Cardiac ventricle fibroblast (primary cell): ENCODE measurements around the gene ACADVL. TPM values are rescaled to one million over a fixed set of nuclear protein-coding genes. Genes with fewer than 3 reads are reported as not detected.

ENCODE experiments used
- total RNA-seq: library from RNA; depleted of rRNA; stranded (reverse); fragments of >200 nt; gene quantifications from 2 replicates; pipeline ENCODE4 v1.2.3, GENCODE V29; 2015

Gene ACADVL
- total RNA-seq = 281 and 473 TPM in 2 replicates

GRCh38 chr17:7219812-7220592 is at the start of gene ACADVL, which contains the start of gene DLG4:
Gene ACADVL, plus strand, starts transcription at chr17:7219938. Its CDS starts 47 bp downstream, at chr17:7219985.
Gene DLG4, minus strand, starts transcription at chr17:7219836.

GRCh38 chr17:7179317-7180254 is 40.2 kb upstream of the ACADVL start, which contains the start of gene ASGR1:
Gene ASGR1, minus strand, starts transcription at chr17:7179370. Its CDS starts 807 bp downstream, at chr17:7178563.

GRCh38 chr17:7234083-7234951 is 14.6 kb downstream of the ACADVL start, which contains the start of gene DVL2:
Gene DVL2, minus strand, starts transcription at chr17:7234517. Its CDS starts 255 bp downstream, at chr17:7234262.

GRCh38 chr17:7239091-7240027 is 19.6 kb downstream of the ACADVL start, which contains the start of gene PHF23:
Gene PHF23, minus strand, starts transcription at chr17:7239457. Its CDS starts 178 bp downstream, at chr17:7239279.

GRCh38 chr17:7241783-7242716 is 22.3 kb downstream of the ACADVL start, which contains the start of gene GABARAP:
Gene GABARAP, minus strand, starts transcription at chr17:7242449. Its CDS starts 119 bp downstream, at chr17:7242330.

GRCh38 chr17:7251661-7252175 is 32.0 kb downstream of the ACADVL start, which contains the start of gene CTDNEP1:
Gene CTDNEP1, minus strand, starts transcription at chr17:7251734. Its CDS starts 438 bp downstream, at chr17:7251296.

GRCh38 chr17:7252176-7253043 is 32.7 kb downstream of the ACADVL start, which contains the start of gene ELP5:
Gene ELP5, plus strand, starts transcription at chr17:7252215. Its CDS starts 336 bp downstream, at chr17:7252551.

GRCh38 chr17:7262192-7262934 is 42.6 kb downstream of the ACADVL start, which contains the start of gene CLDN7:
Gene CLDN7, minus strand, starts transcription at chr17:7262478. Its CDS starts 435 bp downstream, at chr17:7262043.

Other genes with a start within 250 kb of the ACADVL start
- not detected in 2 replicates for gene ALOX12, start 223.9 kb upstream of the ACADVL start, total RNA-seq
- gene RNASEK, start 207.3 kb upstream of the ACADVL start, total RNA-seq = 162 and 214 TPM in 2 replicates
- gene BCL6B, start 196.9 kb upstream of the ACADVL start, total RNA-seq = 1.9 and 2.6 TPM in 2 replicates
- gene SLC16A13, start 183.9 kb upstream of the ACADVL start, total RNA-seq = 0.06 and 0.98 TPM in 2 replicates
- not detected in 2 replicates for gene SLC16A11, start 175.8 kb upstream of the ACADVL start, total RNA-seq
- 0.24 TPM in 1 of 2 replicates, not detected in the other for gene CLEC10A, start 139.7 kb upstream of the ACADVL start, total RNA-seq
- gene ASGR2, start 105.1 kb upstream of the ACADVL start, total RNA-seq = not detected in 2 replicates
- gene ASGR1, start 40.6 kb upstream of the ACADVL start, total RNA-seq = 0.24 and 0.25 TPM in 2 replicates
- gene DLG4, start 102 bp upstream of the ACADVL start, total RNA-seq = 17.7 and 21.6 TPM in 2 replicates
- gene DVL2, start 14.6 kb downstream of the ACADVL start, total RNA-seq = 31.5 and 44.1 TPM in 2 replicates
- 38.6 and 48.0 TPM in 2 replicates for gene PHF23, start 19.5 kb downstream of the ACADVL start, total RNA-seq
- 318 and 677 TPM in 2 replicates for gene GABARAP, start 22.5 kb downstream of the ACADVL start, total RNA-seq
- 78.3 and 99.5 TPM in 2 replicates for gene CTDNEP1, start 31.8 kb downstream of the ACADVL start, total RNA-seq
- 30.1 and 41.1 TPM in 2 replicates for gene ELP5, start 32.3 kb downstream of the ACADVL start, total RNA-seq
- gene CLDN7, start 42.5 kb downstream of the ACADVL start, total RNA-seq = 2.0 TPM in 1 of 2 replicates, not detected in the other
- 0.05 TPM in 1 of 2 replicates, not detected in the other for gene SLC2A4, start 61.8 kb downstream of the ACADVL start, total RNA-seq
- 0.06 TPM in 1 of 2 replicates, not detected in the other for gene YBX2, start 74.7 kb downstream of the ACADVL start, total RNA-seq
- gene EIF5A, start 87.7 kb downstream of the ACADVL start, total RNA-seq = 259 and 332 TPM in 2 replicates
- gene GPS2, start 95.4 kb downstream of the ACADVL start, total RNA-seq = 29.9 and 34.0 TPM in 2 replicates
- 6.4 and 12.7 TPM in 2 replicates for gene NEURL4, start 109.4 kb downstream of the ACADVL start, total RNA-seq
- 0.73 TPM in 1 of 2 replicates, not detected in the other for gene ACAP1, start 116.6 kb downstream of the ACADVL start, total RNA-seq
- gene KCTD11, start 132.2 kb downstream of the ACADVL start, total RNA-seq = 11.9 and 14.6 TPM in 2 replicates
- gene TMEM95, start 135.2 kb downstream of the ACADVL start, total RNA-seq = not detected in 2 replicates
- 0.05 TPM in 1 of 2 replicates, not detected in the other for gene TNK1, start 161.2 kb downstream of the ACADVL start, total RNA-seq
- gene PLSCR3, start 174.6 kb downstream of the ACADVL start, total RNA-seq = 48.7 and 57.0 TPM in 2 replicates
- gene TMEM256, start 184.2 kb downstream of the ACADVL start, total RNA-seq = 42.9 and 68.5 TPM in 2 replicates
- 20.6 and 23.5 TPM in 2 replicates for gene NLGN2, start 187.9 kb downstream of the ACADVL start, total RNA-seq
- not detected in 2 replicates for gene SPEM1, start 200.4 kb downstream of the ACADVL start, total RNA-seq
- not detected in 2 replicates for gene SPEM2, start 205.7 kb downstream of the ACADVL start, total RNA-seq
- gene SPEM3, start 208.9 kb downstream of the ACADVL start, total RNA-seq = not detected in 2 replicates
- 0.62 and 2.1 TPM in 2 replicates for gene TMEM102, start 215.5 kb downstream of the ACADVL start, total RNA-seq
- 1.1 and 1.2 TPM in 2 replicates for gene FGF11, start 219.6 kb downstream of the ACADVL start, total RNA-seq
- 2.5 and 4.8 TPM in 2 replicates for gene CHRNB1, start 225.1 kb downstream of the ACADVL start, total RNA-seq